Activated CD4-positive, alpha-beta T cell treated with anti-CD3 and anti-CD28 coated beads, Interleukin-10, Interleukin-2, amounts not matched to agents 100 ng/mL and 50 ng/mL, durations not matched to agents 16 hours and 8 hours (primary cell): ENCODE results near the gene OCA2.

Source experiments
- DNase-seq: peaks from one replicate; pipeline ENCODE4 v3.0.0-alpha.2; 2020

OCA2 gene

DNA sequence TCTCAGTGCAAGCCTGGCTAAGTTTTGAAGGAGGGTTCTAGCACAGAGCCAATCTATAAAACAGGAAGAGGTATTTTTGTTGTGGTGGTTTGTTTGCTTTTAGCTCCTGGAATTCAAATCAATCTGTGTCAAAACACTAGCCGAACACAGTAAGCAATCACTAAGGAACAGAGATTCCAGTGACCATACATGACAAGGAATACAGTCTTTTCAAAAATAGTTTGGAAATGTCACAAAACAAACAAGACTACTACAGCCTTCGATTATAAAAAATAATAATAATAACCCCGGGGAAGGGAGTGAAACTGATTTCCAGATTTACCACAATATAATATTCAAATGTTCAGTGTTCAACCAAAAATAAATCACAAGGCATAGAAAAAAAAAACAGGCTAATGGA lies 166.5 kb downstream of the OCA2 start:
- no peak for DNase-seq

DNA sequence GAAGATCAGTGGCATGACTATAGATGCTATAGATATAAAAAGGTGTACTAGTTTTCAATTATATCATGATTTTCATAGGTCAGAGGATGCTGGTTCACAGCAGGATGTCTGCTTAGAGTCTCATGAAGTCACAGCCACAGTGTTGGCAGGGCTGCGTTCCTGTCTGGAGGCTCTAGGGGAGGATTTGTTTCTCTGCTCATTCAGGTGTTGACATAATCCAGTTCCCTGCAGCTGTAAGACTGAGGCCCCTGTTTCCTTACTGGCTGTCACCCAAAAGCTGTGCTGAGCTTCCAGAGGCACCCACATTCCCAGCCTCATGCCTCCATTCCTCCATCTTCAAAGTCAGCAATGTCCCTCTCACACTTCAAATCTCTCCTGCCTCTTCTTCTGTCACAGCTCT lies 170.7 kb downstream of the OCA2 start:
- no peak for DNase-seq

- DNase-seq, result no peak
These were observed 186.8 kb downstream of the OCA2 start for GRCh38 chr15:27912283-27912682.

DNA sequence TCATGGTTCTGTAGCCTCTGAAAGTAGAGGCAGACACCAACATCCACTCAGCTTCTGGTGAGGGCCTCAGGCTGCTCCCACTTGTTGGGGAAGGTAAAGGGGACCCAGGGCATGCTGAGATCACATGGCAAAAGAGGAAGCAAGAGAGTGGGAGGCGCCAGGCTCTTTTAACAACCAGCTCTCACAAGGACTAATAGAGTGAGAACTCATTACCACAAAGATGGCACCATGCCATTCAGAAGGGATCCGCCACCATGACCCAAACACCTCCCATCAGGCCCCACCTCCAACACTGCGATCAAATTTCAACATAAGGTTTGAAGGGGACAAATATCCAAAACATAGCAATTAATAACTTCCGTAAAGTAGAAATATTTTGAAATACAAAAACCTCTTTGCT lies 192.3 kb downstream of the OCA2 start:
- no peak for DNase-seq

- DNase-seq, result no peak
These were observed 195.7 kb downstream of the OCA2 start for GRCh38 chr15:27903405-27903804.

- no peak for DNase-seq
These were observed 196.3 kb downstream of the OCA2 start for GRCh38 chr15:27902680-27903385.

GRCh38 chr15:27899583-27900285 lies 199.4 kb downstream of the OCA2 start:
- no peak for DNase-seq

GRCh38 chr15:27897481-27897880 lies 201.6 kb downstream of the OCA2 start:
- DNase-seq, result no peak

GRCh38 chr15:27894645-27895044 lies 204.5 kb downstream of the OCA2 start:
- DNase-seq, result no peak

DNA sequence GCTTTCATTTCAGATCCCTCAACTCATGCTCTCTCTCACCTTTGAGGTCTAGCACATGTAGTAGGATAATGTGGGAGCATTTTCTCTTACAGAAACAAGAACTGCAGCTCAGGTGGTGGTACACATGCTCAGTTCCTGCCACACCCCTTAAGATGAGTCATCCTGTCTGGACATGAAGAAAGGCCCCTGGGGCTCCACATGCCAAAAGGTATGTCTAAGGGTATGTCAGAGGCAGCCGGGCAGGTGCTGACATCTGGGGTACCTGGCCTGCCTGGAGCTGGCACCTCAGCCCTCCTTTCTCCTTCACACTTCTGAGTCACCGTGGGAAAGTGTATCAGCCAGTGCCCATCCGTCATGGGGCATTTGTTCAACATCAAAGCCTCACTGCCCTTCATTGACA lies 209.9 kb downstream of the OCA2 start:
- DNase-seq, result no peak

- no peak for DNase-seq
These were observed 213.9 kb downstream of the OCA2 start for GRCh38 chr15:27885201-27885600.

DNA sequence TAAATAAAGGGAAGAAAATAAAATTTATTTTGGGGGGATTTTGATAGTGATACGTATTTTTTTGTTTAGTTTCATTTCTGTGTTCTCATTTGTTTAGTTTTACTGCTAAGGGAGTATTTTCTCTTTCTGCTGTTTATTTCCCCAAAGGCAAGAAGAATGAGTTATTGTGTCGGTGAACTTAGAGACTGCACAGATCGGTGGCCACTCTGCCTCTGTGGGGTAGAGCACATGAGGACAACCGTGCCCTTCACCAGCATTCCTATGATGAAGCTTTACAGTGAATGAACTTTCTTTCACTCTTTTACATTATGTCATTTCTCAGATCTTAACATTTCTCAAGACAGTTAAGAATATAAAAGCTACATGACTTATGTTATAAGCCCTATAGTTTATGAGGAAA lies 214.4 kb downstream of the OCA2 start:
- DNase-seq, result no peak

DNA sequence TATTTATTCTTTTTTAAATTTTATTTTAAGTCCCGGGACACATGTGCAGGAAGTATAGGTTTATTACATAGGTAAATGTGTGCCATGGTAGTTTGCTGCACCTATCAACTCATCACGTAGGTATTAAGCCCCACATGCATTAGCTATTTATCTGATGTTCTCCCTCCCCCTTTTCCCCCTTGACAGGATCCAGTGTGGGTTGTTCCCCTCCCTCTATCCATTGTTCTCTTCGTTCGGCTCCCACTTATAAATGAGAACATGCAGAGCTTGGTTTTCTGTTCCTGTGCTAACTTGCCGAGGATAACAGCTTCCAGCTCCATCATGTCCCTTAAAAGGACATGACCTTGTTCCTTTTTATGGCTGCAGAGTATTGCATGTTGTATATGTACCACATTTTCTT lies 220.3 kb downstream of the OCA2 start:
- DNase-seq, result no peak

- no peak for DNase-seq
These were observed 225.3 kb downstream of the OCA2 start for GRCh38 chr15:27873828-27874227.

GRCh38 chr15:27873039-27873438 lies 226.1 kb downstream of the OCA2 start:
- DNase-seq, result no peak

DNA sequence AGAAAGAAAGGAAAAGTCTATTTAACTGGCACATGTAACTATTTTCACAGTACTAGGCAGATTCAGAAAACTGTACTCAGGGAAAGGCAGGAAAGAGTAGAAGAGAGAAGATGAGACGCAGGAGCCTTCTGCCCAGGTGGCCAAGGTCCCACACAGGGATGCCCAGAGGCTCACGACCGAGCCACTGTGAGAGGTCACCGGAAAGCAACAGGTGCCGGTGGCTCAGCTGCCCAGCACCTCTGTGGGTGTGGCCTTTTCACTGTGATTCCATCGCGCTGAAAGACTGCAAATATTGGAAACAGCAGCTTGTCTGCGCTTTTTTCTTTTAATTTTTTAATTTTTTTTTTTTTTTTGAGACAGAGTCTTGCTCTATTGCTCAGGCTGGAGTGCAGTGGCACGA lies 226.8 kb downstream of the OCA2 start:
- no peak for DNase-seq

GRCh38 chr15:27871902-27872260 lies 227.2 kb downstream of the OCA2 start:
- no peak for DNase-seq

DNA sequence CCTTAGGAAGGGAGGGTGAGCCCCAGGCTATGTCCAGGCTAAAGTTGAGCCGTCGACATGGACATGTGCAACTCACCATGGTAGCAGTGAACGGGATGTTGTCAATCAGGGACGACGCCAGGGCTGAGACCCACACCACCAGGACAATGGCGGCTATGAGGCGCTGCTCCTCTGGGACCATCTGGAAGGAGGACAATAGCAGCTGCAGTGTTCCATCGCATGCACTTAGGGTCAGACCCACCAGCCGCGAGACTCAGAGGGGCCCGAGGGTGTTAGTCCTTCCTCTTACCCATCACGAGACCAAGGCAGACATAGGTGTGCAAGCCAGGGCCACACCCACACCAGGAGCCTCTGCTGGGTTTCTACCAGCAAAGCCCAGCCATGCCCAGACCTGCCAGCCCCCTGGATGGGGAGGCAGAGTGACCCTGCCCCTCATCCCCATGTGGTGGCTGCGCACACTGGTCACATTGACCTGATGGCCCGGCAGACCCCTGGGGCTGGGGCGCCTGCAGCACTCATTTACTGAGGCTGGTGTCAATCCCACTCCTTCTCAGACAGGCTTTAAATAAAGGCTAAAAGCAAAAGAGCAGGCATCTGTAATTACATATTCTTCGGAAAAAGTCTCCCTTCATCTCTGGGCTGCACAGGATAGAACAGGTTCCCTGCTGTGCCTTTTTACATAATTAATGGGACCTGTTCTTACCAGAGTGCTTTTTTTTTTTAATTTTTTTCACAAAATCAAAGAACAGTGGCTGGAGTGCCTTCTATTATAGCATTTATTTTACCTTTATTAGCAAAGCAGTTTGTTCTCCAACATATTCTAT lies 227.8 kb downstream of the OCA2 start:
- DNase-seq, result no peak

GRCh38 chr15:27870320-27870719 lies 228.8 kb downstream of the OCA2 start:
- DNase-seq, result no peak

GRCh38 chr15:27869697-27870281 lies 229.3 kb downstream of the OCA2 start:
- no peak for DNase-seq

DNA sequence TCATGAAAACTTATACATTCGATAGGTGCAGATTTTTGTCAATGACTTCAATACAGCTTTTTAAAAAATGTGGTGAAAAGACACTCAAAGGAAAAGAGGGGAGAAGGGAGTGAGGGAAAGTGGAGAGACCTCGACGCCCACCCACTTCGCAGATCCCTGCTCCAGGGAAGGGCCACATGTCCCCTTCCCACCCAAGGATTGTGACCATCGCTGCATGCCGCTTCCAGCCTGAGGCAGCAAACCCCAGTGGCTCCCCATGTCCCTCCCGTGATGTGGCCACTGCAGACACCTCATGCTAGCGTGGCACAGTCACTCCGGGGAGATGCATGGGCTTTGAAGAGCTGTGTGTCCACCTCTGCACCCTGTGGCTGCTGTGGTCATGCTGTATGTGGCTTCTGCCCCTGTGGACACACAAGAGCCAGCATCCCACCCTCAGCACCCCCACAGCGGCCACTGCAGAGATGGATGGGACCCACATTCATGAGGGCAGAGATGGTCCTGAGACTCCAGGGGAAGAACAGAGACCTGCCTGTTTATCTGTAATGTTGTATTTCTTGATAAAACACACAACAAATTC lies 230.2 kb downstream of the OCA2 start:
- no peak for DNase-seq

GRCh38 chr15:27867861-27868260 lies 231.3 kb downstream of the OCA2 start:
- no peak for DNase-seq

GRCh38 chr15:27866505-27867165 lies 232.5 kb downstream of the OCA2 start:
- DNase-seq, result no peak
